ENCODE measurements around the gene HDDC3.
A peak's percentile ranks its signal among the peaks of the same experiment; 100 is the strongest.

Gene HDDC3

GRCh38 chr15:90890839-90891238 is 41.5 kb downstream of the HDDC3 start:
- Histone ChIP-seq H3K36me3 (peaks cover 80 to 97% (median 94%) of the 10 kb centered on the region in 11 experiments), H3K27me3 (no peaks in the 10 kb centered on the region), H3K9me3 (replicated peaks in 1 of 11) (no peaks in the 10 kb centered on the region), H4K20me1 (peaks cover 4 to 97% (median 52%) of the 10 kb centered on the region in 11 experiments; a peak in 15 of 22 replicates), H3K4me3 (no peak overlapping the region), H3K9ac (0 out of 22 replicates have a peak overlapping the region, but pooled peaks of 1 of the 11 experiments have one; percentile 34), H3K27ac (no peak overlapping the region), H3K4me2 (no peak overlapping the region), H3K4me1 (peaks cover 9 to 42% (median 21%) of the 10 kb centered on the region in 10 experiments)
- TF ChIP-seq Cebpa-rat (IDR thresholded peaks at IDR 0.05), result no peak

DNA sequence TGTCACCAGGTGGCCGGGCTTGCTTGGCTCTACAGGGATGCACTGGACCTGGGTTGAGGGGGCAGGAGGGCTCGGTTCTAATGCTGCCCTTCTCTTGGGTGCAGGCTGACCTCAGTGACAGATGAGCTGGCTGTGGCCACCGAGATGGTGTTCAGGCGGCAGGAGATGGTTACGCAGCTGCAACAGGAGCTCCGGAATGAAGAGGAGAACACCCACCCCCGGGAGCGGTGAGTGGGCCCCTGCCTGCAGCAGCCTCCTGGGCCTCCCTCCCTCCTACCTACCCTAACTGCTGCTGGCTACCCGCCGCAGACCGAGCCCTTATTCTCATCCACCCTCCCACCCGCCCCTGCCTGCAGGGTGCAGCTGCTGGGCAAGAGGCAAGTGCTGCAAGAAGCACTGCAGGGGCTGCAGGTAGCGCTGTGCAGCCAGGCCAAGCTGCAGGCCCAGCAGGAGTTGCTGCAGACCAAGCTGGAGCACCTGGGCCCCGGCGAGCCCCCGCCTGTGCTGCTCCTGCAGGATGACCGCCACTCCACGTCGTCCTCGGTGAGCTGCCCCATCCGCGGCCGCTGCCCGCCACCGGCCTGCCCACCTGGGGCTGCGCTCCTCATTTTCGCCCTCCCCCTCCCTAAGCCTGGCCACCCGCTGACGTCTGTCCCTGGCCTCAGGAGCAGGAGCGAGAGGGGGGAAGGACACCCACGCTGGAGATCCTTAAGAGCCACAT is 42.5 kb downstream of the HDDC3 start:
- Histone ChIP-seq H3K4me3 (no peak overlapping the region), H3K4me2 (no peak overlapping the region), H4K20me1 (peaks cover 4 to 89% (median 44%) of the 10 kb centered on the region in 11 experiments; a peak in 16 of 22 replicates)

GRCh38 chr15:90889313-90889730 is 43.0 kb downstream of the HDDC3 start:
- Histone ChIP-seq H3K4me2 (no peak overlapping the region), H3K36me3 (peaks cover 65 to 81% (median 79%) of the 10 kb centered on the region in 11 experiments), H4K20me1 (peaks cover 4 to 85% (median 41%) of the 10 kb centered on the region in 11 experiments; a peak in 16 of 22 replicates), H3K4me3 (no peak overlapping the region), H3K9ac (peak overlapping the region in 2 of 11 experiments; percentile 11 to 22; a peak in 1 of 22 replicates), H3K4me1 (peaks cover 20 to 35% (median 28%) of the 10 kb centered on the region in 10 experiments), H3K27ac (no peak overlapping the region), H3K27me3 (no peaks in the 10 kb centered on the region), H3K9me3 (replicated peaks in 1 of 11) (no peaks in the 10 kb centered on the region)
- TF ChIP-seq Cebpa-rat (IDR thresholded peaks at IDR 0.05), result no peak

More for the DNA sequence above, 42.5 kb downstream of the HDDC3 start:
- peaks cover 70 to 87% (median 85%) of the 10 kb centered on the region in 11 experiments for H3K36me3 ChIP-seq
- no peaks in the 10 kb centered on the region for H3K27me3 ChIP-seq
- no peak overlapping the region for H3K9ac ChIP-seq
- H3K9me3 ChIP-seq (replicated peaks in 1 of 11), result no peaks in the 10 kb centered on the region
- no peak overlapping the region for H3K27ac ChIP-seq
- TF ChIP-seq Cebpa-rat (IDR thresholded peaks at IDR 0.05), result no peak
- H3K4me1 ChIP-seq, result peaks cover 17 to 38% (median 24%) of the 10 kb centered on the region in 10 experiments

GRCh38 chr15:90887037-90887481 is 45.3 kb downstream of the HDDC3 start:
- Histone ChIP-seq H3K36me3 (peaks cover 48 to 69% (median 66%) of the 10 kb centered on the region in 11 experiments), H3K9ac (peak overlapping the region in 9 of 11 experiments; percentile 35 to 97 (median 89); a peak in 15 of 22 replicates), H3K9me3 (replicated peaks in 1 of 11) (no peaks in the 10 kb centered on the region), H3K27ac (peak overlapping the region in 4 of 11 experiments; percentile 5 to 40 (median 20); a peak in 5 of 22 replicates), H3K27me3 (no peaks in the 10 kb centered on the region), H4K20me1 (peaks cover 4 to 66% (median 41%) of the 10 kb centered on the region in 11 experiments; a peak in 16 of 22 replicates), H3K4me3 (peak overlapping the region in 4 of 10 experiments; percentile 74 to 89 (median 75); a peak in 3 of 20 replicates), H3K4me1 (peaks cover 39 to 56% (median 48%) of the 10 kb centered on the region in 10 experiments), H3K4me2 (peak overlapping the region in 6 of 11 experiments; percentile 99 to 100 (median 100); a peak in 10 of 22 replicates)
- no peak for TF ChIP-seq Cebpa-rat (IDR thresholded peaks at IDR 0.05)

GRCh38 chr15:90886291-90886614 is 46.1 kb downstream of the HDDC3 start:
- peak overlapping the region in 6 of 10 experiments; percentile 74 to 89 (median 77); a peak in 10 of 20 replicates for H3K4me3 ChIP-seq
- no peak for TF ChIP-seq Cebpa-rat (IDR thresholded peaks at IDR 0.05)
- peak overlapping the region in 6 of 11 experiments; percentile 34 to 97 (median 92); a peak in 7 of 22 replicates for H3K27ac ChIP-seq
- no peaks in the 10 kb centered on the region for H3K9me3 ChIP-seq (replicated peaks in 1 of 11)
- H4K20me1 ChIP-seq, result peaks cover 4 to 66% (median 40%) of the 10 kb centered on the region in 11 experiments; a peak in 16 of 22 replicates
- peak overlapping the region in 9 of 11 experiments; percentile 30 to 97 (median 89); a peak in 15 of 22 replicates for H3K9ac ChIP-seq
- H3K4me2 ChIP-seq, result peak overlapping the region; percentile 91 to 100 (median 99); a peak in 20 of 22 replicates
- H3K36me3 ChIP-seq, result peaks cover 48 to 69% (median 66%) of the 10 kb centered on the region in 11 experiments
- peaks cover 39 to 64% (median 49%) of the 10 kb centered on the region in 10 experiments for H3K4me1 ChIP-seq
- no peaks in the 10 kb centered on the region for H3K27me3 ChIP-seq

- H3K4me1 ChIP-seq, result peaks cover 39 to 66% (median 49%) of the 10 kb centered on the region in 10 experiments
- peak overlapping the region; percentile 90 to 97 (median 94); a peak in 21 of 22 replicates for H3K27ac ChIP-seq
- H3K36me3 ChIP-seq, result peaks cover 48 to 69% (median 66%) of the 10 kb centered on the region in 11 experiments
- H3K4me3 ChIP-seq, result peak overlapping the region; percentile 63 to 89 (median 74)
- peak overlapping the region; percentile 88 to 97 (median 91) for H3K9ac ChIP-seq
- no peaks in the 10 kb centered on the region for H3K9me3 ChIP-seq (replicated peaks in 1 of 11)
- H3K27me3 ChIP-seq, result no peaks in the 10 kb centered on the region
- 0 out of 22 replicates have a peak, but pooled peaks of 1 of the 11 experiments have one; percentile 42 for TF ChIP-seq Cebpa-rat (IDR thresholded peaks at IDR 0.05)
- H4K20me1 ChIP-seq, result peaks cover 4 to 66% (median 34%) of the 10 kb centered on the region in 11 experiments; a peak in 16 of 22 replicates
- H3K4me2 ChIP-seq, result peak overlapping the region; percentile 91 to 100 (median 99)
These were observed 46.7 kb downstream of the HDDC3 start for GRCh38 chr15:90885432-90886290.

- Histone ChIP-seq H3K36me3 (peaks cover 49 to 70% (median 67%) of the 10 kb centered on the region in 11 experiments), H3K9me3 (replicated peaks in 1 of 11) (no peaks in the 10 kb centered on the region), H3K27me3 (no peaks in the 10 kb centered on the region), H3K27ac (peak overlapping the region; percentile 90 to 97 (median 94)), H4K20me1 (peaks cover 4 to 66% (median 29%) of the 10 kb centered on the region in 11 experiments; a peak in 15 of 22 replicates), H3K9ac (peak overlapping the region; percentile 88 to 97 (median 91)), H3K4me2 (peak overlapping the region; percentile 91 to 100 (median 99)), H3K4me3 (peak overlapping the region; percentile 63 to 89 (median 74)), H3K4me1 (peaks cover 40 to 66% (median 50%) of the 10 kb centered on the region in 10 experiments)
- TF ChIP-seq Cebpa-rat (IDR thresholded peaks at IDR 0.05), result no peak
These were observed 47.5 kb downstream of the HDDC3 start for GRCh38 chr15:90884719-90885431.

Measured in BLaER1 treated with 17β-estradiol and CSF1 and Interleukin-3, amounts not matched to agents 10 nM and 100 nM (cell line).